Retina (tissue), 1 donor: Measurements from ENCODE around the gene TLR2.
"Not testable (repeated sequence)": the region's sequence is repeated elsewhere in the genome, so short reads cannot be mapped to it uniquely, and the experiment has no call there.

Source experiments
- DNase-seq: peaks from one replicate; pipeline ENCODE4 v3.0.0-alpha.2; 2016

TLR2 gene

DNA sequence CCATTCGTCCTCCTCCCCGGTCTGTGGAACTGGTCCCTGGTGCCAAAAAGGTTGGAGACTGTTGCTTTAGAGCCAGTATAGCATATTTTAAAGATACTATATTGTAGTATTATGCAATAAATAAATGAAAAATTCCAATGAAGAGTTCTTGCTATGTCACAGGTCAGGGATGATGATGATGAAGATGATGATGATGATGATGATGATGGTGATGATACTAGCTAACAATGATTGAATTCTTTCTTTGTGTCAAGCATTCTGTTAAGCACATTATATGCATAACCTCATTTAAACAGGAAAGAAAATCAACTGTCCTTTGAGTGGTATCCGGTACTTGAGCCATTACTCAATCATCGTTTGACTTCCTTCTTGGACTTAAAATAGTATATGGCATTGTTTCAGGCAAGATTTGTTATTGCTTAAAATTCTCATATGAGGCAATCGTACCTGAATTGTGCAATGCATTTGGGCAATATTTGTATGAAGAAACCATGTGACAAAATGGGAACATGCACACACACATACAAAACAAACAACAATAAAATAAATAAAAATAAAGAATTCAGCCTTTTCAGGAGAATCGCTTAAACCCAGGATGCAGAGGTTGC lies 22.8 kb upstream of the TLR2 start:
- DNase-seq = no peak

GRCh38 chr4:153661908-153662307 lies 22.2 kb upstream of the TLR2 start:
- no peak for DNase-seq

DNA sequence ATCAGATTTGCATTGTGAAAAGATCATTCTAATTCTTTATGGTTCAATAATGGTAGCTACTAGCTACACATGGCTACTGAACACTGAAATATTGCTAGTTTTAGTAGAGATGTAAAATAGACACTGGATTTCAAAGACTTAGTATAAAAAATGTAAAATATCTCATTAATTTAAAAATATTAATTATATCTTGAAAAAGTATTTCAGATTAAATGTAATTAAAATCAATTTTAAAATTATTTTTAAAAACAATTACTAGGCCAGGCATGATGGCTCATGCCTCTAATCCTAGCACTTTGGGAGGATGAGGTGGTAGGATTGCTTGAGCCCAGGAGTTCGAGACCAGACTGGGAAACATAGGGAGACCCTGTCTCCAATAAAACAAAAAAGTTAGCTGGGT lies 20.4 kb upstream of the TLR2 start:
- no peak for DNase-seq

- not testable (repeated sequence) for DNase-seq
These were observed 17.6 kb upstream of the TLR2 start for GRCh38 chr4:153666505-153666904.

DNA sequence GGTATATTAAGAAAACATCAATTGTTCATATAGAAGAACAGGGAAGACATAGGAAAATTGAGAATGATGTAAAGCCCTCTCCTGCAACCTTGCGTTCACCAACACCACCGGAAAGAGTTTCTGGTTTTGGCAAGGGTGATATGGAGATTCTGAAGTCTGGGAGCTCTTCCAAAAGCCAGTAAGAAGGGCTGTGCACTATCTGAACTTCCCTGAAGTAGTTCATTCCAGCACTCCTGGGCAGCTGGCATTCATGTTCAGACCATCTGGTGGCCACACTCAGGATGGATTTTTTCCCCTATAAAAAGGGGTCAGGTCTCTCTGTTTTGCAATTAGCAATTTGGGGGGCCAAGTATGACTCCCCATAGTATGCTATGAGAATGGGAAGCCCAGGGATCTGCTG lies 15.4 kb upstream of the TLR2 start:
- no peak for DNase-seq

DNA sequence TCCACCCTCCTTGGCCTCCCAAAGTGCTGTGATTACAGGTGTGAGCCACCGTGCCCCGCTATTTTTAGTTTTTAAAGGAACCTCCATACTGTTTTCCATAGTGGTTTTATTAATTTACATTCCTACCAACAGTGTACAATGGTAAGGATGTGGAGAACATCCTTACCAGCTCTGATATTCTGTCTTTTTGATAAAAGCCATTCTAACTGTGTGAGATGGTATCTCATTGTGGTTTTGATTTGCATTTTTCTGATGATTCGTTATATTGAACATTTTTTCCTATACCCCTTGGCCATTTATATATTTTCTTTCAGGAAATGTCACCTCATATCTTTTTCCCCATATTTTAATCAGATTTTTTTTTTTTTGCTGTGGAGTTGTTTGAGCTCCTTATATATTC lies 14.2 kb upstream of the TLR2 start:
- DNase-seq = no peak

GRCh38 chr4:153676486-153676885 lies 7.6 kb upstream of the TLR2 start:
- no peak for DNase-seq

DNA sequence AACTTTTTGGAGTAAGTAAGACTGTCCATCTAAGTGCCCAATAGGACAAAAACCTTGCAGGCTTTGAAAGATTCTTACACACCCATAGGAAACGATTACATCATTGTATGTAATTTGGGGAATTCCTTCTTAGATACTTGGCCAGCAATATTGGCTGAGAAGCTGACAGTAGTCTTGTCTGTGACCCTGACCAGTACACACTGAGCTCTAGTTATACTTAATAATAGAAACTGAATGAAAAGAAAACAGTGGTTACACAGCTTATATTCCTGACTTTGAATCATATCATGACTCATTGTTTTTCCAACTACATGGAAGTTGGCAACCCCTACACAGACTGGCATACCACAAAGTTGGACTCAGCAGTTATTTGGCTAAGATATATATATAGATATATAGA lies 7.1 kb upstream of the TLR2 start:
- DNase-seq = no peak

DNA sequence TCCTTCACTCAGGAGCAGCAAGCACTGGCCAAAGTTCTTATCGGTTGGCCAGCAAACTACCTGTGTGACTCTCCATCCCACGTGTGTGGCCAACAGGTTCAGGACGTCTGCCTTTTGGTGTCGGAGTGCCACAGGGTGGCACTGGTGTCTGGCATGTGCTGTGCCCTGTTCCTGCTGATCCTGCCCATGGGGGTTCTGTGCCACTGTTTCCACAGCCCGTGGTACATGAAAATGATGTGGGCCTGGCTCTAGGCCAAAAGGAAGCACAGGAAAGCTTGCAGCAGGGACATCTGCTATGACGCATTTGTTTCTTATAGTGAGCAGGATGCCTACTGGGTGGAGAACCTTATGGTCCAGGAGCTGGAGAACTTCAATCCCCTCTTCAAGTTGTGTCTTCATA lies 4.6 kb upstream of the TLR2 start:
- DNase-seq = no peak

DNA sequence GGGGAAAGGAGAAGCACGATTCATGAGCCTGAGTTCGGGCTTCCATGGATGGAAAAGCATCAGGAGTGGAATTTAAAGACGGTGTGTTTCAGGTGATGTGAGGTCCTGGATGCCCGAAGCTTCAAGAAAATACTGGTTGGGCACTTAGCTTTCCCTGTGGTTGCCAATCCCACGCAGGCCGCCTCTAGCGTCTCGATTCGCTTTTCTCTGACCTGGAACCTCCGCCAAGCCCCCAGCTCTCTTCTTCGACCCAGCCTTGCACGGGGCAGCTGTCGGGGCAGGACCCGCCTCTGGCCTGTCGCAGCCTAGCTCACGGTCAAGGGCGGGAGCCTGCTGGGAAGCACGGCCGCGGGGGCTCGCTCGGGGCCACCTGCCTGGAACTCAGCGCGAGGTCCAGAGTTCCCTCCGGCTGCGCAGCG lies 308 bp upstream of the TLR2 start:
- peak; percentile 78 for DNase-seq

- no peak for DNase-seq
These were observed 891 bp downstream of the TLR2 start for GRCh38 chr4:153684971-153685371.

GRCh38 chr4:153704522-153704921 lies 20.4 kb downstream of the TLR2 start:
- no peak for DNase-seq

DNA sequence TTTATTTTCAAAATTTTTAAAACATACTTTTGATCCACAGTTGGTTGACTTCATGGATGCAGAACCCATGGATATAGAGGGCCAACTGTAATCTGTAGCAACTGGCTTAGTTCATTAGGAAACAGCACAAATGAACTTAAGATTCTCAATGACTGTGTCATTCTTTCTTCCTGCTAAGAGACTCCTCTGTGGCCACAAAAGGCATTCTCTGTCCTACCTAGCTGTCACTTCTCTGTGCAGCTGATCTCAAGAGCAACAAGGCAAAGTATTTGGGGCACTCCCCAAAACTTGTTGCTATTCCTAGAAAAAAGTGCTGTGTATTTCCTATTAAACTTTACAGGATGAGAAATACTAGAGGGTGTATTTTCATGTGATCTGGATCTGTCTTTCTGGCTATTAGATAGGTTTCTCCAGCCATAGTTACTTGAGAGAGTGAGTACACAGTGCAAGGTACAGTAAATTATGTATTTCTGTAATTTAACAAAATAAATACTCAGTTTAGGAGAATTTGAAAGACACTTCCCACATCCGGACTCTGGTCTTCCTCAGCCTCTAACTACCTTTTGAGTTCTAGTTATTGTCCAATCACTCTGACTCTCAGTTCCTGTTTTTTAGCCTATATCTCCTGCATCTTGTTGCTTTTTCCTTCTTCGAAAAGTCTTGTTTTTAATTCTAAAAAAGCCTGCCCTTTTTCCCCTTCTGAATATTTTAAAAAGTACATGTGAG lies 21.8 kb downstream of the TLR2 start:
- DNase-seq = no peak

- no peak for DNase-seq
These were observed 22.4 kb downstream of the TLR2 start for GRCh38 chr4:153706519-153706918.

DNA sequence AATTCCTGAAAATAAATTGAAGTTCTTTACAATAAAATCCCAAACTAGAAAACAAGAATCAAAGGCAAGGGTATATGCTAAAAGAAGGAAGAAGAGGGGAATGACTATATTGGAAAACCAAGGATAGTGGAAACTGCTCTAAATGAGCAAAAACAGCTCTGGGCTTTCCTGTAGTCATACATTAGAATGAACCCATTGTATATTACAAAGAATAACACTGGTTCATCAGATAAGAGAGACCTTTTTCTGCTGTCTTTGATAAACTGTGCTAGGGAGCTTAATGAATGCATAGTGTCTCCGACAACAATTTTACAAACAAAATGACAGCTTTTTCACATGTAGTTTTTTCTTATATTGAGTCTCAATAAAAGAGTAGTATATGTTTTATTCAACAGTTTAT lies 26.6 kb downstream of the TLR2 start:
- DNase-seq = no peak

DNA sequence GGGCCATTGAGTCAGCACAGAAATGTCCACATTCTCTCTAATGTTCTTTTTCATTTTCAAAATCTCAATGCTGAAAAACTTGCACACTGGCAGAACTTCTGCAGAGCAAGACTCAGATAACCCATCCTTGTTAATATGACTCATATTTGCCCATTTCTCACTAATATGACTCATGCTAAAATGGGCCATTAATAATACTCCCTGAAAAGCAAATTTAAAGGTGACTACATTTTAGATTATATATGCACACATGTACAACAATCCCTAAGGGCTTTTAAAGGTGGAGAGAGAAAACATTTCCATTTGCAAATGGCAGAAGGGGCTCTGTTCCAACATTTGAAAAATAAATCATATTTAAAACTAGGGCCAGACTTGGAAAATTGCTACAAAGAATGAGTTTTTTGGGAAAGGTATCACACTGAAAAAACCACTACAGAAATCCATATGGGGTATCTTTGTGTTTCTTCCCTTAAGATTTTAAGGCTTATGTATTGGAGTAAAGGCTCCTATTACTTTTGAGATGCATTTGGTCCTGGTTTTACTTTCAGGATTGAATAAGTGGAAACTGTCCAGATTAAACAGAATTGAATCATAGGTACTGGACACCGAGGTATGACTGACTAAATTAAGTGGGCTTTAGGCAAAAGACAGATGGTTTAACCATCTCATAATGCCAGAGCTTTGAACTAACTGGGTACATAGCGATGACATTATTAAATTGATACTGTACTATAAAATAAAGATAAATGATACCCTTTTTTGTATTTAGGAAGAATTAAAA lies 30.0 kb downstream of the TLR2 start:
- no peak for DNase-seq

- DNase-seq = no peak
These were observed 38.0 kb downstream of the TLR2 start for GRCh38 chr4:153722036-153722435.

- DNase-seq = no peak
These were observed 40.5 kb downstream of the TLR2 start for GRCh38 chr4:153724606-153725005.

GRCh38 chr4:153725136-153725830 lies 41.2 kb downstream of the TLR2 start:
- DNase-seq = no peak

DNA sequence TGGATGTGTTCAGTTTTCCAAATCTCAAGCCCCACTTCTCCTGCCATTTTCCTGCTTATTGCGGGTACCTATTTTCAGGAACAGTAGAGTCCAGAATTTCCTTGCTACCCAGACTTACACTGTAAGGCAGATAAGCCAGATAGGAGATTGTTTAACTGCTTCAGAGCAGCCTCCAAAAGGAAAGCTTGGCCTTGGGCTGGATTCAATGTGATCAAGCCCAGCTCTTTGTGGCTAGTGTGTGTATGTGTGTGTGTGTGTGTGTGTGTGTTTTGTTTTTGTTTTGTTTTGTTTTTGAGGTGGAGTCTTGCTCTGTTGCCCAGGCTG lies 41.7 kb downstream of the TLR2 start:
- DNase-seq = no peak

DNA sequence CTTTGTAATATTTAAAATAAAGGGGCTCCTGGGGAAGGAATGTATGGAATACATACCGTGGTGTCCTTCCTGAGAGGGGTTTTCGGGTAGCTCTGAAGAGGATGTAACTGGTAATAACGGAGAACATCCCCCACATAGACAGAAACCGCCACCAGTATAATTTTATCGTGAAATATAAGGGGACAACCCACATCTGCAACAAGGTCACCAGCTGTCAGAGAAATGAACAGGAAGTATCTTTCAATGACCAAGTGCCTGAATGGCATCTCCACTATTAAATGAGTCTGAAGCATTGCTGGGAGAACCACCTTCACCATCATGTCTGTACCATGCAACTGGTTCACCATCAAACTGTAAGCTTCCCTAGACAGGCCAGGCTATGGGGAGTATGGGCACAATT lies 44.1 kb downstream of the TLR2 start:
- DNase-seq = no peak

DNA sequence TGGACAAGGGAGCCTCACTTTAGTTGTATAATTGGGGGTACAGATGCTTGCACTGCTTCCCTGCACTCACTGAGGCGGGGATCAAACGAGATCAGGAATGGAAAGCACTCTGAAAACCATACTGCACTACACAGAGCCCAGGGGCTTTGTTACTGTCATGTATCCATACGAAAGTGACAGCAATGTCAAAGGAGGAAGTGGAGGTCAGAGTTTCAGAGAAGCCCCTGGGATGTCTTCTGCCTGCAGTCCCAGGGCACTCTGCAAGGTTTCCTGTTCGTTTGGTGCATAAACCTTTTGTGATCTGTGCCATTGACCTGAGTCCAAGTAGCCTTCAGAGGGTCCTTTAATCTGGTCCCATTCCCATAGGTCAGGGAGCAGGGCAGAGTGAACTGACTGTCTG lies 44.6 kb downstream of the TLR2 start:
- DNase-seq = no peak

- no peak for DNase-seq
These were observed 45.8 kb downstream of the TLR2 start for GRCh38 chr4:153729895-153730294.

GRCh38 chr4:153731239-153731638 lies 47.2 kb downstream of the TLR2 start:
- DNase-seq = no peak
